8988T (cell line): ENCODE data around the gene TDRD12.
"Not testable (repeated sequence)": the region's sequence is repeated elsewhere in the genome, so short reads cannot be mapped to it uniquely, and the experiment has no call there.

Experiments used
- DNase-seq: peaks from one replicate; pipeline ENCODE4 v3.0.0; 2011

Gene TDRD12

DNA sequence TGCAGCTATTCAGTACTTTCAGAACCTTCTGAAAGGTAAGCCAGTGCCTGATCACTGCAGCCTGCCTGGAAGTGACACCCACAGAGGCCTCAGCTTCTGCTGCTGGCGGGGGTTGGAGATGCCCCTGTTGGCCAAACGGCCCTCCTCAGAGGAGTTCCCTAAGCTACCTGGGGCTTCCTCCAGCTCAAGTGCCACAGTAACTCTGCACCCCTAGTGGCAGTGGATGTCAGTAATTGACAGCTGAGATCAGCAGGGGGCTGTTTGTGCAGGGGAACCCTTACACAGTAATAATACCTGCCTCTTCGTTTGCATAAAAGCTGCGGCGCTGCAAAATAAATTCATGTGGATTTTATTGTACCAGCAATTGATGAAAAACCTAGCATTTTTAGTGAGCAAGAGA is 28.9 kb downstream of the TDRD12 start:
- no peak for DNase-seq

DNA sequence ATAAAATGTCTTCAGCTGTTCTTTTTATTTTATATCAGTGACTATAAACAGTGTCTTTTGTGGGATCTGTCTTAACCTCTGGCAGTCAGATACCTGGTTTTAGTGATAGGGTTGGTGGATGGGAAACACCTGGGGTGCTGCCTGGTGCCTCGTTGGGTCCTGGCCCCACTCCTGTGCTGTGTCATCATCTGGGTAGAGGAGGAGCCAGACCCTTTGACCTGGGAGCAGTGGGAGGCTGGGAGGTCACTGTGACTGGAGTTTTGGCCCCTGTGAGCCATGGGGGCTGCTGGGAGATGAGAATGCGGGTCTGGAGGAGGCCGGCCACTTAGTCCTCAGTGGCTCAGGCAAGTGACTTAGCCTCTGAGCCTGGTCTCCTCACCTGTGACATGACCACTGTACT is 29.4 kb downstream of the TDRD12 start:
- DNase-seq = no peak

DNA sequence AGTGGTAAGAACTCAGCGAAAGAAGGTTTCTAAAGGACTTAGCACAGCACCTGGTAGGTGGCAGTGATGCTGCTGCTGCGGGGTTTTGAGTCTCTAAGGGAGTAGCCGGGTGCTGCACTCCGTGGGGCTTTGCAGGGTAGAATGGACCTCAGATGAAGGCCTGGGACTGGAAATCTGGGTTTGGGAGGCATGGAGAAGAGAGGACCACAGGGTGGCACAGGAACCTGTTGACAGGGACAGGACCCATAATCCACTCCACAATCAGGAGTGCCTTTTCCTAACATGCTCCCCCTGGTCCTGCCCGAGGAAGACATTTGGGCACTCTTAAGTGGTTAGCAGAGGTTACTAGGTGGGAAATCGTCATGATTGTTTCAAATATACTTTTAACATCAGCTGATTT is 29.8 kb downstream of the TDRD12 start:
- DNase-seq = no peak

DNA sequence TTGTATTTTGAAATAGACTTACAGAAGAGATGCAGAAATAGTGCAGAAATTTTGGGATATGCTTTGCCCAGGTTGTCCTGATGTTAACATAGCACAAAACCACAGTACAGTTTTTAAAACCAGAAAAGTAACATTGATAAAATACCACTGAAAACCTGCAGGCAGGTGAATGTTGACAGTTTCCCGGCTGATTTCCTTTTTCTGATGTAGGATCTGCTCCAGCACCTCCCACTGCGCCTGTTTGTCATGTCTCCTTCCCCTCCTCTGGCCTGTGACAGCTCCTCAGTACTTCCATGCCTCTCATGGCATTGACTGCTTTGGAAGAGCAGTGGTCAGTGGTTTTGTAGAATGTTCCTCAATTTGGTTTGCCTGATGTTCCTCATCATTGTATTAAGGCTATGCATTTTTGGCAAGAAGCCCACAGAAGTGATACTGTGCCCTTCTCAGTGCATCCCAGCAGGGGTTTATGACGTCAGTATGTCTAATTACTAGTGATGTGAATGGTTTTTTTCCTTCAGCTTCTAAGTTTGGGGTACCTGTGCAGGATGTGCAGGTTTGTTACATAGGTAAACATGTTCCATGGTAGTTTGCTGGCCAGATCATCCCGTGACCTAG is 31.0 kb downstream of the TDRD12 start:
- no peak for DNase-seq

DNA sequence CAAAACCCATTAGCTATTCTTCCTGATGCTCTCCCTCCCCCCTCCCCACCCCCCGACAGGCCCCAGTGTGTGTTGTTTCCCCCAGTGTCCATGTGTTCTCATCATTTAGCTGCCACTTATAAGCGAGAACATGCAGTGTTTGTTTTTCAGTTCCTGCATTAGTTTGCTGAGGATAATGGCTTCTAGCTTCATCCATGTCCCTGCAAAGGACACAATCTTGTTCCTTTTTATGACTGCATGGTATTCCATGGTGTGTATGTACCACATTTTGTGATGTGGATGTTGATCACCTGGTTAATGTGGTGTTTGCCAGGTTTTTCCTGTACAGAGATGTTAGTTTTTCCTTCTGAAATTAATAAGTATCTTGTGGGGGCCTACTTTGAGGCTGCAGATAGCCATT is 31.5 kb downstream of the TDRD12 start:
- DNase-seq = no peak

DNA sequence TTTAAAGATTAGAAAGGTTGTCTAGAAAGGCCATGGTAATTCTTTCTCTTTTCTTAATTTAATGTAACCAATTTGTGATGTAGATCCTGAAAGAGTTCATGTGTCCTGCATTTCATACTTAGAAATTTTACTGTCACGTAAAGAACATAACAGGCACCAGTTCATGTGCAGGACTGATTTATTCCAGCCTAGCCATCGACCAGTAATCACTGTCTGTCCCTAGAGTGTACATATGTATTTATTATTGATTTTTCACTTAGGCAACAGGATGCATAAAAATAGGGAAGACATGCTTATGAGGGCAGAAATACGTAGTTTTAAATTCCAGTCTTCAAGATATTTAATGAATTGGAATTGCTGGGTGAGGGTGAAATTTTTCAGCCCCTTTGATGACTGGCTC is 37.6 kb downstream of the TDRD12 start:
- no peak for DNase-seq

DNA sequence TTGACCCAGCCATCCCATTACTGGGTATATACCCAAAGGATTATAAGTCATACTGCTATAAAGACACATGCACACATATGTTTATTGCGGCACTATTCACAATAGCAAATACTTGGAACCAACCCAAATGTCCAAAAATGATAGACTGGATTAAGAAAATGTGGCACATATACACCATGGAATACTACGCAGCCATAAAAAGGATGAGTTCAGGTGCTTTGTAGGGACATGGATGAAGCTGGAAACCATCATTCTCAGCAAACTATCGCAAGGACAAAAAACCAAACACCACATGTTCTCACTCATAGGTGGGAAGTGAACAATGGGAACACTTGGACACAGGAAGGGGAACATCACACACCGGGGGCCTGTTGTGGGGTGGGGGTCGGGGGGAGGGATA is 45.8 kb downstream of the TDRD12 start:
- not testable (repeated sequence) for DNase-seq

DNA sequence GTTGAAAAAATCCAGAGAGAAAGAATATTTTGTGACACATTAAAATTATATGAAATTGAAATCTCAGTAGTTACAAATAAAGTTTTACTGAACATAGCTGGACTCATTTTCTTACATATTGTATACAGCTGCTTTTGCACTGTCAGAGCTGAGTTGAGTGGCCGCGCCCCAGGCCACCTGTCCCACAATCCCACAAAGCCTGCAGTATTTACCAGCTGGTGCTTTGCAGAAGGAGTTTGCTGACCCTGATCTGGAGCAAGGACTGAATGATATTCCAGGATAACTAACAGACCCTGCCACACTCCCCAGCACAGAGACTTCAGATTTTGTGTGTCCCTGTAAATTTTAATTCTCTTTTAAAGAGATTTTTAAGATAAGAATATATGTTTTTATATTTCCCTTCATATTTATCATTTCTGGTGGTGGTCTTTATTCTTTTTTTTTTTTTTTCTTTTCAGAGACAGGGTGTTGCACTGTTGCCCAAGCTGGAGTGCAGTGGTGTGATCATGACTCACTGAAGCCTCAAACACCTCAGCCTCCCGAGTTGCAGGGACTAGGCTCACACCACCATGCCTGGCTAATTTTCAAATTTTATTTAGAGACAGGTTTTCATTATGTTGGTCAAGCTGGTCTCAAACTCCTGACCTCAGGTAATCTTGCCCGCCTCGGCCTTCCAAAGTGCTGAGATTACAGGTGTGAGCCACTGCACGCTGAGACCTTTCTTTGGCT is 48.5 kb downstream of the TDRD12 start:
- DNase-seq = no peak

DNA sequence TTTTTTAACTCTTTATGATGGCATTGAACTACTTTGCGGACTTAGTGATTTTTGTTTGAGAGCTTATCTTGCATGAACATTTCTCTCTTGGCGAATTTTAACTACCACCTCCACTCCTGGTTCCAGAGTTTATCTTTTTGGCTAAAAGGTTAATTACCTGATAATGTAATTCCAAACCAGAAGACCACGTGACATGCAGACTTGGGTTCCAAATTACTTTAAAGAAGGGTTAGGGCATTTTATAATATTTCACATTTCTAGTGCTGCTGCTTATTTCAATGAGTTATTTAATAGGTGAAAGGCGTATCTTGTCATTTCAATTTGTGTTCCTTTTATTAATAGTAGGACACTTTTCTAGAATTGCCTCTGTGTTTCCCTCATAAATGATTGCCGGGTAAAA is 52.0 kb downstream of the TDRD12 start:
- DNase-seq = no peak

DNA sequence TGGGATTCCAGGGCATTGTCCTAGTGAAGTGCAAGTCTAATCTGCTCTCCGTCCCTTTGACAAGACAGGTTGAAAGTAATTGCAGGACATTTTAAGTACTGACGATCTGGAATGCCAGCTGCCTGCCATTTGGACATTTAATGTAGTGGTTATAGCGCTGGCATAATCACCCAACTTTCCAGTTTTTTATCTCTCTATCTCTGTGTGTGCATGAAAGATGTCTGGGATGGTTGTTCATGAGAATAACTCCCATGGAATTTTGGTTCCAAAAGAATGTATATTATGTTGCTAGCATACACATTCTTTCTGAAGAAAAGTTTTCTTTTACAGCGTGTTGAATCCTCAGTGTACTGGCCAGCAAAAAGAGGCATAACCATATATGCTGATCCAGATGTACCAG is 53.6 kb downstream of the TDRD12 start:
- no peak for DNase-seq

DNA sequence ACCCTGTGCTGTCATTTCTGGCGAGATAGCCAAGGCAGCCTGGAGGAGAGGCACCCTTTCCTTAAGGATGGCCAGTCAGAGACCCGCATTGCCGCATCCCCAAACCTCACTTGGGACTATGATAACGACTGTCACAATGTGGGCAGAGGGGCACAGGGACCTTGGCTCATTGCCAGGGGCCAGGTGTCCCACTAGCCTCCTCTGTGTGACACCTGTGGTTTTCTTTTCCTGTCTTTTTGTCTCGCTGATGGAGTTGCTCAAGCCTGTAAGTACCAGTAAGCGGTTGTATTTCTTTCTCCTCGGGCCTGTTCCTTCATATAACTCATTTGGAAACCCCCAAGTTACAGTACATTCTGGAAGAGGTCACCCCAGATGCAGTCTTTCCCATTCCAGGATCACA is 59.5 kb downstream of the TDRD12 start:
- no peak for DNase-seq

DNA sequence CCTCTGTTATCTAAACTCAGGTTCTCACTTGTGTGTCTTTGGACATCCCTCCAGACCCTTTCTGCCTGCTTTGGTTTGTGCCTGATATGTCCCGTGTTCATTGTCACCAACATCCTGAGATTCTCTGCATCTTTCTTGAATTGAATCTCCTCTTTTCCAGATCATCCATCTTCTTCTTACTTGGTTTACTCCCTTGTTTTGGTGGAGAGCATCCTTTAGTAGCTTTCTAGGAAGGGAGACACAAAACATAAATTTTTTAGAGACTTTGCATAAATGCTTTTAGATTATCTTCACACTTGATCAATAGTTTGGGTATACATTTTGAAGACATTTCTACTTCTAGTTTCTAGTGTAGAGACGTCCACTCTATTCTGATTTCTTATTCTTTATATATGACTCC is 61.7 kb downstream of the TDRD12 start:
- no peak for DNase-seq

DNA sequence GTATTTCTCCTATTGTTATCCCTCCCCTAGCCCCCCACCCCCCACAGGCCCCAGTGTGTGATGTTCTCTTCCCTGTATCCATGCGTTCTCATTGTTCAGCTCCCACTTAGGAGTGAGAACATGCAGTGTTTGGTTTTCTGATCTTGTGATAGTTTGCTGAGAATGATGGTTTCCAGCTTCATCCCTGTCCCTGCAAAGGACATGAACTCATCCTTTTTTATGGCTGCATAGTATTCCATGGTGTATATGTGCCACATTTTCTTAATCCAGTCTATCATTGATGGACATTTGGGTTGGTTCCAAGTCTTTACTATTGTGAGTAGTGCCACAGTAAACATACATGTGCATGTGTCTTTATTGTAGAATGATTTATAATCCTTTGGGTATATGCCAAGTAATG is 62.5 kb downstream of the TDRD12 start:
- DNase-seq = not testable (repeated sequence)

DNA sequence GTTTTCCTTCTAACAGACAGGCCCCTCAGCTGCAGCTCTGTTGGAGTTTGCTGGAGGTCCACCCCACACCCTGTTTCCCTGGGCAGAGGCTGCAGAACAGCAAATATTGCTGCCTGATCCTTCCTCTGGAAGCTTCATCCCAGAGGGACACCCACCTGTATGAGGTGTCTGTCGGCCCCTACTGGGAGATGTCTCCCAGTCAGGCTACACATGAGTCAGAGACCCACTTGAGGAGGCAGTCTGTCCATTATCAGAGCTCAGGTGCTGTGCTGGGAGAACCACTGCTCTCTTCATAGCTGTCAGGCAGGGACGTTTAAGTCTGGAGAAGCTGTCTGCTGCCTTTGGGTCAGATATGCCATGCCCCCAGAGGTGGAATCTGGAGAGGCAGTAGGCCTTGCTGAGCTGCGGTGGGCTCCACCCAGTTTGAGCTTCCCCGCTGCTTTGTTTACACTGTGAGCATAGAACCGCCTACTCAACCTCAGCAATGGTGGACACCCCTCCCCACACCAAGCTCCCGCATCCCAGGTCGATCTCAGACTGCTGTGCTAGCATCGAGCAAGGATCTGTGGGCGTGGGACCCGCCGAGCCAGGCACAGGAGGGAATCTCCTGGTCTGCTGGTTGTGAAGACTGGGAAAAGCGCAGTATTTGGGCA is 67.7 kb downstream of the TDRD12 start:
- not testable (repeated sequence) for DNase-seq

DNA sequence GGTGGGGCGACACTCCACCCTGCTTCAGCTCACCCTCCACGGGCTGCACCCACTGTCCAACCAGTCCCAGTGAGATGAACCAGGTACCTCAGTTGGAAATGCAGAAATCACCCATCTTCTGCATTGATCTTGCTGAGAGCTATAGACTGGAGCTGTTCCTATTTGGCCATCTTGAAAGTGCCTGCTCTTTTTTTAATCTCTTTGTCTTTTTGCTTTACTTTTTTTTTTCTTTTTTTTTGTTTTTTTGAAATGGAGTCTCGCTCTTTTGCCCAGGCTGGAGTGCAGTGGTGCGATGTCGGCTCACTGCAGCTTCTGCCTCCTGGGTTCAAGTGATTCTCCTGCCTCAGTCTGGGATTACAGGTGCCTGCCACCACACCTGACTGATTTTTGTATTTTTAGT is 68.3 kb downstream of the TDRD12 start:
- not testable (repeated sequence) for DNase-seq

DNA sequence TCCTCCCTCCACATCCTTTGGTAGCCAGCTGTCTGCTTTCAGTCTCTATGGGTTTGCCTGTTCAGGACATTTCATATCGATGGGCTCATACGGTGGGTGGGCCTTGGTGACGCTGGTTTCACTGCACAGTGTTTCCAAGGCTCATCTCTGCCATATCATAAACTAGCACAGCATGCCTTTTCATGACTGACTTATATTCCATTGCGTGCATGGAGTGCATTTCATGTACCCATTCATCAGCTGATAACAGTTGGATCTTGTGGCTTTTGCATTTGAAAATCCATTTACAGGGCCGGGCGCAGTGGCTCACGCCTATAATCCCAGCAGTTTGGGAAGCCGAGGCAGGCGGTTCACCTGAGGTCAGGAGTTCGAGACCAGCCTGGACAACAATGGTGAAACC is 69.9 kb downstream of the TDRD12 start:
- DNase-seq = no peak

DNA sequence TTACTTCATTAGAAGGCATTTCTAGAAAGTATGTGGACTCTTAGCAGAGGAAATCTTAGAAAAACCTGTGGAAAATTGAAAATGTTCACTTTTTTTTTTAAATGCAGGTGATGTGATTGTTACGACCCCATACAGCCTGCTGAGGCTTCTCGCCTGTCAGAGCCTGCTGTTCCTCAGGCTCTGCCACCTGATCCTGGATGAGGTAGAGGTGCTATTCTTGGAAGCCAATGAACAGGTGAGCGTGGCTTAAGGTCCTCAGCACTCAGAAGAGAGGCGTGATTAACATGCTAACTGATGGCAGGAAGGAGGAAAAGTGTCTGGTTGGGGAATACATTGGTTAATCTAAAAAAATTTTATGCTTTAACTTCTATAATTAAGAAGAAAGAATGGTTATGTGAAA is 78.6 kb downstream of the TDRD12 start:
- no peak for DNase-seq

DNA sequence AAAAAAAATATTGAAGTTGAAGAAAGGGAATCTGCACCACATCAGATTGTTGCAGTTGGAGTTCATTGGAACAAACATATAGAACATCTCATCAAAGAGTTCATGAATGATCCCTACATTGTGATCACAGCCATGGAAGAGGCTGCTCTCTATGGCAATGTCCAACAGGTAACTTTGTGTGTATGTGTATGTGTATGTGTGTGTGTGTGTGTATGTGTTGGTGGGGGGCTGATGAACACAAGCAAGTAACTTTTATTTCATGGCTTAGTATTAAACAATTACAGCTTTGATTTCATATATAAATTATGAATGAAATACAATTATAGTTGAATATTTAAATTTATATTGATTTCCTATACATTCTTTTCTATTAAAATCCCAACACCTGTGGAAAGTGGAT is 80.6 kb downstream of the TDRD12 start:
- no peak for DNase-seq

DNA sequence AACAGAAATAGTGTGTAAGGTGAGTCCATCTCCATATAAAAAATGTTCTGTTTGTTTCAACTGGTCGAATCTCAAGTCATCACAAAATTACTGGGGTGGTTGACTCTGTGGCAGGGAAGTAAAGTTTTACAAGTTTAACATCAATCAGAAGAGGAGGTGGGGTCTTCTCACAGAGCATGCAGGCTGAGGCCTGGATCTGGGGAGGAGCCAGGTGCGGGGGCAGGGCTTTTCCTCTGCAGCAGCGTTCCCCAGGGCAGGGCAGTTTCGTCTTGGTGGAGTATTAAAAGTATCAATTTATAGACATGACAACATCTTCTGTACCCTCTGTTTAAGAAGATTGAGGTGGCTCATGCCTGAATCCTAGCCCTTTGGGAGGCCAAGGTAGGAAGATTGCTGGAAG is 81.2 kb downstream of the TDRD12 start:
- no peak for DNase-seq

DNA sequence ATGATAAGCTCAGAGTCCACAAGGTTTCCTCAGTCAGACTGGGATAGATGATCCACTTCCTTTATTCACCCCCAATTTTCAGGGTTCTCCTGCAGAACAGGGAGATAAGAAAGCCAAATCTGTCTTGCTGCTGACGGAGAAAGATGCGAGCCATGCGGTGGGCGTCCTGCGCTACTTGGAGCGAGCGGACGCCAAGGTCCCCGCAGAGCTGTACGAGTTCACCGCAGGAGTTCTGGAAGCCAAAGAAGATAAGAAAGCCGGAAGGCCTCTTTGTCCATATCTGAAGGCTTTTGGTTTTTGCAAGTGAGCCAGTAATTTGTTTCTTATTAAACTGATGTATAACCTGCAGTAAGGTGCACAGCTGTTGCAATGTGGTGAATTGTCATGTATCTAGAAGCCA is 83.3 kb downstream of the TDRD12 start:
- no peak for DNase-seq

DNA sequence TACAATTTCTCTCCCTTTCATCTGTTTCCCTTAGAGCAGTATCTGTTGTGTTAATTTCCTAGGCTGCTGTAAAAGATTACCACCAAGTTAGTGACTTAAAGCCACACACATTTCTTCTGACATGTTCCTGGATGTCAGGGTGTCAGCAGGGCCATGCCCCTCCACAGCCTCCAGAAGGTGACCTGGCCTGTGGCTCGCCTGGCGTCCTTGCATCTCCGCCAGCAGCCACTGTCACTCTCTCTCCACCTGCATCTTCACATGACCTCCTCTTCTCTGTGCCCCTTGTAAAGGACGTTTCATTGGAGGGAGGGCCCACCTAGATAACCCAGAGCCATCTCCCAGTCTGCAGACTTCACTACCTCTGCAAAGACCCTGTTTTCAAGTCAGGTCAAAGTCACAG is 88.7 kb downstream of the TDRD12 start:
- DNase-seq = no peak

DNA sequence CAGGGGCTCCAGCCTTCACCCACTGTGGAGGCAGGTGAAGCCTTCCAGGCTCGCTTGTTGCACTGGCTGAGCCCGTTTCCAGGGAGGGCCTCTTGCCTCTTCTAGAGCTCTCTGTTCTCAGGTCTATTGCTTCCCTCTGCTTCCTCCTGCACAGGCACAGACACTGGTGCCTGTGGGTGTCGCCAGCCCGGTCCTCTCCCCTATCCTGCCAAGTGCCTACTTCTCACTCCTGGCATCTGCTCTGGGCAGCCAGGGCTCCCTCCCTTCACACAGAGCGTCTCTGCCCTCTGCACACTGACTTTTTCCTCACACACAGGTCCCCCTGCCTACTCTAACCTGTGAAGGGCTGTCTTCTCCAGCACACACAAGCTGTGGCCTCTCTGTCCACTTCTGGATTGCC is 89.7 kb downstream of the TDRD12 start:
- no peak for DNase-seq

DNA sequence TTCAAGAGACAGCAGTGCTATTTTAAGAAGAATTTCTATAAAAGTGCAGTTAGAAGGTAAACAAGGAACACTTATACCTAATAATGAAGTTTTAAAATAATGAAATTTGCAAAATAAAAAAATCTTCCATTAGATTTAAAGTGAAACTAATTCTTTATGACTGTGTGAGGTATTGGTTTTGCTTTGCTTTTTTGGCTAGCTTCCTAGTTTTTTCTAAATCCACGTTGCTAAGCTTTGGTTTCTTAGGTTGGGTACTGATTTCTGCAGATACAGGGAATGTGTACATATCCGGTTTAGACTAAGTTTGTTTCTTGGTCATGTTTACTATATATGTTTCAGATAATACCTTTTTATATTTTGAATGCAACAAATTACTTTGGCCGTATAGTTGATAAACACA is 90.2 kb downstream of the TDRD12 start:
- DNase-seq = no peak

DNA sequence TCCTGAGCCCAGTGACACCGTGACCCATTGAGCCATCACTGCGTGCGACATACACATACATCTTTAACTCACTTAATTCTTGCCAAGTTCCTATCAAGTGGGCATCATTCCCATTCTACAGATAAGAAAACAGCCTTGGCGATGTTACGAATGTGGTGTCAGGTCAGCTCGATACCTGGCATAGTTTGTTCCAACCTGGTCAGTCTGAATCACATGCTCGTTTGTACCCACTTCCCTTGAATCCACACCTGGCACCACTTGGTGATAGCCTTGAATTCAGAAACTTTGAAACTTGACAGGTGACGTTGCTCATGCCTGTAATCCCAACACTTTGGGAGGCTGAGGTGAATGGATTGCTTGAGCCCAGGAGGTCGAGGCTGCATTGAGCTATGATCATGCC is 90.9 kb downstream of the TDRD12 start:
- DNase-seq = no peak

DNA sequence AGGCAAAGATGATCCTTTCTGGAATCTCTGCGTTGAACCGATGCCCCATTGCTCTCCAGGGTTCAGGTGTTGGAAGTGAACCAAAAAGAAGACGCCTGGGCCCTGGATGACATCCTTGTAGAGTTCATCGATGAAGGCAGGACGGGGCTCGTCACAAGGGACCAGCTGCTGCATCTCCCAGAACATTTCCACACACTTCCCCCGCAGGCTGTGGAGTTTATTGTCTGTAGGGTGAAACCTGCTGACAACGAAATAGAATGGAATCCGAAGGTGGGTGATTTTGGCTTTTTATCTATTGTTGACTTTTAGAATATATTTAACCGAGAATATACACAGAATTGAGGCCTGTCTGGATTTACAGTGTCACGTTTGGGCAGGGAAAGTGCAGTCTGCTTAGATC is 91.6 kb downstream of the TDRD12 start:
- no peak for DNase-seq
